HG02588 (cell line): ENCODE data around the gene RAD9A.
A peak's percentile ranks its signal among the peaks of the same experiment; 100 is the strongest.
"Not testable (repeated sequence)": the region's sequence is repeated elsewhere in the genome, so short reads cannot be mapped to it uniquely, and the experiment has no call there.

Experiments
- ATAC-seq: cut with Tn5 transposase; IDR thresholded peaks from one replicate; pipeline ENCODE4 v1.9.1; 2021; ENCODE audit warnings: mild to moderate bottlenecking, moderate library complexity; ENCODE audit not compliant: unreplicated experiment

Gene RAD9A

DNA sequence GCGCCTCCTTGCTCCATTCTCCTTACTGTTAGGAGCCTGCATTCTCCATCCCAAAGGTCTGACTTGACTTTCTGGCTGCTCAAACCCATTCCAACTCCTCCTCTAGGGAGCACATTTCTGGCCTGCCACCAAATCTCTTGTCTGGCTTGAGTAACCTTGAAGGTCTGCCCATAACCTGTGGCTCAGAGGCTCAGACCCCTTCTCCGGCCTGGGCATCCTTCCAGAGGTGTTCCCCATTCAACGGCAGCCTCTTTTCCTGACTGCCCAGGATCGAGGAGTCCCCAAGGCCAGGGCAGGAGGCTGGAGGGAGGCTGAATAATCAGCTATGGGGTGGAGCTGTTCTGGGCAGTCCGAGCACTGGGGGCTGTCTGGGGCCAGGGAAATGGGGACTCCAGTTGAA lies 2.2 kb downstream of the RAD9A start:
- ATAC-seq: no peak

DNA sequence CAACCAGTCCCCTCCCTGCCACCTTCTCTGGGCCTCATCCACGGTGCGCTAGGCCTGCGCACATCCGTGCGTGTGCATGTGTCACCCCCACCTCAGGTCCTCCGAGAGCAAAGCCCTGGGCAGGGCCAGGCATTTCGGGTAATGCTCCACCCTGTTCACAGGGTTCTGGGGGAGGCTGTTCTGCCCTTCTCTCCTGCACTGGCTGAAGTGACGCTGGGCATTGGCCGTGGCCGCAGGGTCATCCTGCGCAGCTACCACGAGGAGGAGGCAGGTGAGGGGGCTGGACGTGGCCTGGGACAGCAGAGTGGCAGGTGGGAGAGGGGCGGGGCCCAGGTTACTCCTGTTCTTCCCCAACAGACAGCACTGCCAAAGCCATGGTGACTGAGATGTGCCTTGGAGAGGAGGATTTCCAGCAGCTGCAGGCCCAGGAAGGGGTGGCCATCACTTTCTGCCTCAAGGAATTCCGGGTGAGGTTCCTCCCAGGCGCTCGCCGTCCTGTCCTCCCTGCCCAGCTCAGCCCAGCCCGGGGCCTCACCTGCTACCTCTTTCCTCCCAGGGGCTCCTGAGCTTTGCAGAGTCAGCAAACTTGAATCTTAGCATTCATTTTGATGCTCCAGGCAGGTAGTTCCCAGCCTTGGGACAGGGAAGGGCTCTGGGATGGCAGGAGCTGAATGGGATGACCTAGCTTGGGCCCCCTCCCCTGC lies 3.9 kb downstream of the RAD9A start:
- ATAC-seq: no peak

DNA sequence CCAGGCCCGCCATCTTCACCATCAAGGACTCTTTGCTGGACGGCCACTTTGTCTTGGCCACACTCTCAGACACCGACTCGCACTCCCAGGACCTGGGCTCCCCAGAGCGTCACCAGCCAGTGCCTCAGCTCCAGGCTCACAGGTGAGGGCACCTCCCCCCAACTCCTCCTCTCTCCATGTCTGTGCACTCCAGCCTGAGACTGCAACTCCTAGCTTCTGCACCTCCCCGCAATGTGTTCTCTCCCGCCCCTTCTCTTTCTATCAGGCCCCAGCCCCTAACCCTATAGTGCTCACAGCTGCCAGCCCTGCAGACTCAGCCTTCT lies 4.4 kb downstream of the RAD9A start:
- no peak for ATAC-seq

DNA sequence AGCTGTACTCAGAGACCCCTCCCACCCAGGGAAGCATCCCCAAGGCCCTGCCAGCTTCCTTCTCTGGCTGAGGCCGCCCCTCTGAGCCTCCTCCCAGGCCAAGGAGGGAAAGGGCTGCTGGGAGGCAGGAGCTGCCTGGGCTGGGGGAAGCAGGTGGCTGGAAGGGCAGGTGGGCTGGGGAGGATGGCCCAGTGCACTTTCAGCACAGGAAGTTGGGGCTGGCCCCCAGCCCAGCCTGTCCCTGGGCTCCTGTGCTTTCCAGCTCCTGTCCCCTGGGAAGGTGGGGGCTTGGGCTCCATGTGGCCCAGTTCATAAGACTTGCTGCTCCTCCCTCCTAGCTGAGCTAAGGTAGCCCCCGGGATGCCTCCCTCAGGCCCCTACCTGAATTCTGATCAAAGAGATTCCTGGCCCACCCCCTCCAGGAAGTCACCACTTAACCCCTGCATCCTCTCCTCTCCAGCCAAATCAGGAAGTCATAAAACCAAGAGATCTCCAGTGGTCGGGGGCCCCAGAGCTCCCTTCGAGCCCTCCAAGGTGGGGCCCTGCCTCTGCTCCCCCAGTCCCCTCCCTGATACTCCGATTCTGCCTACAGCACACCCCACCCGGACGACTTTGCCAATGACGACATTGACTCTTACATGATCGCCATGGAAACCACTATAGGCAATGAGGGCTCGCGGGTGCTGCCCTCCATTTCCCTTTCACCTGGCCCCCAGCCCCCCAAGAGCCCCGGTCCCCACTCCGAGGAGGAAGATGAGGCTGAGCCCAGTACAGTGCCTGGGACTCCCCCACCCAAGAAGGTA lies 5.0 kb downstream of the RAD9A start:
- ATAC-seq: no peak

DNA sequence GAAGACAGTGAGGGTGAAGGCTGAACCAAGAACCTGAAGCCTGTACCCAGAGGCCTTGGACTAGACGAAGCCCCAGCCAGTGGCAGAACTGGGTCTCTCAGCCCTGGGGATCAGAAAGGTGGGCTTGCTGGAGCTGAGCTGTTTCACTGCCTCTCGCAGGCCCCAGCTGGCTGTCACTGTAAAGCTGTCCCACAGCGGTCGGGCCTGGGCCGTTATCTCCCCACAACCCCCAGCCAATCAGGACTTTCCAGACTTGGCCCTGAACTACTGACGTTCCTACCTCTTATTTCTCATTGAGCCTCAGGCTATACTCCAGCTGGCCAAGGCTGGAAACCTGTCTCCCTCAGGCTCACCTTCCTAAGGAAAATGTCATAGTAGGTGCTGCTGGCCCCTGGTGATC lies 5.8 kb downstream of the RAD9A start:
- no peak for ATAC-seq

DNA sequence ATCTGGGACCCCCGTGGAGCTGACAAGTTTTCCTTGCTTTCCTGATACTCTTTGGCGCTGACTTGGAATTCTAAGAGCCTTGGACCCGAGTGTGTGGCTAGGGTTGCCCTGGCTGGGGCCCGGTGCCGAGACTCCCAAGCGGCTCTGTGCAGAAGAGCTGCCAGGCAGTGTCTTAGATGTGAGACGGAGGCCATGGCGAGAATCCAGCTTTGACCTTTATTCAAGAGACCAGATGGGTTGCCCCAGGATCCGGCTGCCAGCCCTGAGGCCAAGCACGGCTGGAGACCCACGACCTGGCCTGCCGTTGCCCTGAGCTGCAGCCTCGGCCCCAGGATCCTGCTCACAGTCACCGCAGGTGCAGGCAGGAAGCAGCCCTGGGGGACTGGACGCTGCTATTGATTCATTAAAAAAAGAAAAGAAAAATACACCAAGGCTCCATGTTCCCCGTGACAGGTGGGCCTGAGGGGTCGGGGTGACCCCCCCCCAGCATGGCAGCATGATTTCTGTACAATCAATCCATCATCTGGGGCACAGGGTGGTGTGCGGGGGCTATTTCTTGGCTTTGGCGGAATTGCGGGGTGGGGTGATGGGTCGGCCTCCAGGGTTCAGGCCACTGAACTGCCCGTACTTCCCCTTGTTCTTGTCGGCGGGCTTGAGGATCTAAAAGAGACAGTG lies 6.3 kb downstream of the RAD9A start:
- no peak for ATAC-seq

DNA sequence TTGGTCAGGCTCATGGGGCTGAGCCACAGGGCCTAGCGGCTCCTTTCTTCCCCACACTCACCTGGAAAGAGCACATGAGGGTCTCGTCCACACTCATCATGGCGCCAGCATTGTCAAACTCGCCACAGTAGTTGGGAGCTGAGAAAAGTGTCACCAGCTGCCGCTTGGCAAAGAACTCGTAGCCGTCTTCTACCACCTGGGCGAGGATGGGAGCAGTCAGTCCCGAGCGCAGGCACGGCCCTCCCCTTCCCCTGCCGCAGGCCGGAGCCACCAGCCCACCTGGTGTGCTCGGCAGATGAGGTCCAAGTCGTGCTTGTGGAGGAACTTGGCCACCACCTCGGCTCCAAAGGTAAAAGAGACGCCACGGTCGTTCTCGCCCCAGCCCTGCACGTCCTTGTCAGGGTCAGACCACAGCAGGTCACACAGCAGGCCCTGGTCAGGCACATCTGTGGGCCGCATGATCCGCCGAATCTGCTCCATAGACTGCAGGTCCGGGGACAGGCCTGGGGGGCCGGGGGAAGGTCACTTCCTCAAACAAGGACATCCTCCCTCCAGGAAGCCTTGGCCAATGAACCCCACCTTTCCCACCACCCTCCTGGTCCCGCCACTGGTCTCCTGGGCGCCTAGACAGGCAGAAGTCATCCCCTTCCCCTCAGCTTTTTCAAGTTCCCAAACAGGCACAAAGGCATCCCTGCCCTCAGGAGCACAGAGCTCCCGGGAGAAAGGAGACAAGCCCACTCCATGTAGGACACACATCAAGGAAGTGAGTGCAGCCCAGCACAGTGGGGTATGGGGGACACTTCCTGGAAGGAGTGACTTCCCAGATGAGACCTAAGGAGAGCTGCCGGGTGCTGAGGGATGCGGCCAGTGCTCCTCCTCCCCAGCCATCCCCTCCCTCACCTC lies 7.1 kb downstream of the RAD9A start:
- ATAC-seq: no peak

DNA sequence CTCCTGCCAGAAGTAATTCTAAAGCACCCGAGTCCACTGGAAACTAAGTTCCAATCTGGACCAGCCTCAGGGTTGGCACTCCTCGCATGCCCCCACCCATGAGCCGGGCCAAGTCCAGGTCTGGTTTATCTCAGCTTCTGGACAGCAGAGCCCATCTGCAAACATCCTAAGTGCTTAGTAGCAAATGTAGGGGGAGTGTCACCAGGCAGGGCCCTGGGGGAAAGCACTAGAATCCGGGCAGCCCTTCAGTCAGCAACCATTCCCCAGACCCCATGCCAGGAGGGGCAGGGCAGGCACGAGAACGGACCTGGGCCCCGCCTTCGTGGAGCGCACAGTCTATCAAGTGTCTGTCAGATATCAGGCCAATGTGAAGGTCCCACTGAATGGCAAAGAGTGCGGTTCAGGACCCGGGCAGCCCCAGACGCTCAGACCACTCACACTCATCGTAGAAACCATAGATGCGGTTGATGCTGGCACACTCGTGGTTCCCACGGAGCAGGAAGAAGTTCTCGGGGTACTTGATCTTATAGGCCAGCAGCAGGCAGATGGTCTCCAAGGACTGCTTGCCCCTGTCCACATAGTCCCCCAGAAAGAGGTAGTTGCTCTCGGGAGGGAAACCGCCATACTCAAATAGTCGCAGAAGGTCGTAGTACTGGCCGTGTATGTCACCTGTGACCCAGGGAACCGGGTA lies 8.6 kb downstream of the RAD9A start:
- no peak for ATAC-seq

DNA sequence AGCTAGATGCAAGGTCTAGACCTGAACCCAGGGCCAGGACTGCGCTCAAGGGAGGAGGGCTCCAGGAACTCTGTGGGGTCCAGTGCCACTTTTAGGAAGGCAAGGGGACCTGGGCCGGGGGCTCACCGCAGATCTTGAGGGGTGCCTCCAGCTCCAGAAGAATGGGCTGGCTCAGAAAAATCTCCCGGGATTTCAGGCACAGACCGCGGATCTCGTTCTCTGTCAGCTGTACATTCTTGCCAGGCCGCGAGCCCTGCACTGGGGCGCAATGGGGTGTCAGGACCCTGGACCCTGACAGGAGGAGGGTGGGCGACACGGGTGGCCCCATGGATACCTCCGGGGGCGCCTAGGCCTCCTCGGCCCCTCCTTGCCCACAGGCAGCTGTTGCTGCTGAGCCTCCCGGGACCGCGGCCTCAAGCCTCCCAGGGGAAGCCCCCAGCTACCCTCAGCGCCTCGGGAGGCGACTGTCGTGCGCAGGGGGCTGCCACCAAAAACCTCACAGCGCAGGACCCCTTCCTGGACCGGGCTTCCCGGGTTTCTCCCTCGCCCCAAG lies 9.2 kb downstream of the RAD9A start:
- ATAC-seq: peak; percentile 19

DNA sequence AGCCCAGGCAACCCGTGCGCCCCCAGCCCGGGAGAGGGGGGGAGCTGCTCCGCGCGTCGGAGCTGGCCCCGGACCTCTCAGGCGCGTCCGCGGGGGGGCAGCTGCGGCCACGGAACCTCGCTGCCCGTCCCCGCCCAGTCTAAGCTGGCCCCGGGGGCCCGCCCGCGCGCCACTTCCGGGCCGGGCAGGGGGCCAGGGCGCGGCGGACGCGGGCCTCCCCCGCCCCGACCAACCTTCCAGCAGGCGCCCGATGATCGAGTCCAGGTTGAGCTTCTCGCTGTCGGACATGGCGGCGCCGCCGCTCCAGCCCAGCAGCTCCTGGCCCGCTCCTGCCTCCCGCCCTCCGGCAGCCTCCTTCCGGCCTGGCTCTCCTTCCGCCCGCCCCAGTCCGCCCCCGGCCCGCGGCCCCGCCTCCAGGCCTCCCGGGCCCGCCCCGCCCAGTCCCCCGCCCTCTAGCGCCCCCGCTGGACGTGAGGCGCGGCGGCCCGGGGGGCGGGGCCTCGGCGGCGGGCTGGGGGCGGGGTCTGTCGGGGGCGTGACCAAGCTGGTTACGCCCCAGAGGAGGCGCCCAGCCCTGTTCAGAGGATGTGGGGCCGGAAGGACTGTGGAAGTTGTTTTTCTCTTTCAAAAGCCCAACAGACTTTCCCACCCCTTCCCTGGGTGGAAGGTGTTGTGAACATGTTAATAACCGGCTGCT lies 9.9 kb downstream of the RAD9A start, which contains the start of gene PPP1CA:
Gene PPP1CA, minus strand, starts transcription at position 364 of the 697 bp plus-strand sequence. Its CDS starts 76 bp downstream, at position 288.
- ATAC-seq: peak; percentile 61

DNA sequence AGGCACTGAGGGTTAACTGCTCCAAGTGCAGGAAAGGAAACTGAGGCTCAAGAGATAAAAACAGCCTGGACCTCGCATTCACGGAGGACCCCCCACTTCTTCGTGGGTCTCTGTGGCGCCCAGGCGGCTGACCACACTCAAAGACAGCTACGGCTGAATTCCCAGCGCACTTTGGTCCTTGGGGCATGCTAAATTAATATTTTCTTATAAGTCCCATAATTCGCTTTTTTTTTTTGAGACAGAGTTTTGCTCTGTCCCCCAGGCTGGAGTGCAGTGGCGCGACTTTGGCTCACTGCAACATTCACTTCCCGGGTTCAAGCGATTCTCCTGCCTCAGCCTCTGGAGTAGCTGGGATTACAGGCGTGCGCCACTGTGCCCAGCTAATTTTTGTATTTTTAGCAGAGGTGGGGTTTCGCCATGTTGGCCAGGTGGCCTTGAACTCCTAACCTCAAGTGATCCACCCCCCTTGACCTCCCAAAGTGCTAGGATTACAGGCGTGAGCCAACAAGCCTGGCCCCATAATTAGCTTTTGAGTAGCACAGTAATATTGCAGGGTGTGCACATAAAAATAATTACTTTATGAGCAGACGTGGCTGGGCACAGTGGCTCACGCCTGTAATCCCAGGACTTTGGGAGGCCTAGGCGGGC lies 10.5 kb downstream of the RAD9A start:
- ATAC-seq: not testable (repeated sequence)

DNA sequence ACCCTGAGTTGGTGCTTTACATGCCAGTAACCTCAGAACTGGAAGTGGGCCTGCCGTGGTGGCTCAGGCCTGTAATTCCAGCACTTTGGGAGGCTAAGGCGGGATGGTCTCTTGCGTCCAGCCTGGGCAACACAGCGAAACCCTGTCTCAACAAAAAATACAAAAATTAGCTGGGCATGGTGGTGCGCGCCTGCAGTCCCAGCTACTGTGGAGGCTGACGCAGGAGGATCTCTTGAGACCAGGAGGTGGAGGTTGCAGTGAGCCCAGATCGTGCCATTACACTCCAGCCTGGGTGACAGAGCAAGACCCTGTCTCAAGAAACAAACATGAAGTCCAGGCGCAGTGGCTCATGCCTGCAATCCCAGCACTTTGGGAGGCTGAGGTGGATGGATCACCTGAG lies 11.3 kb downstream of the RAD9A start:
- not testable (repeated sequence) for ATAC-seq

DNA sequence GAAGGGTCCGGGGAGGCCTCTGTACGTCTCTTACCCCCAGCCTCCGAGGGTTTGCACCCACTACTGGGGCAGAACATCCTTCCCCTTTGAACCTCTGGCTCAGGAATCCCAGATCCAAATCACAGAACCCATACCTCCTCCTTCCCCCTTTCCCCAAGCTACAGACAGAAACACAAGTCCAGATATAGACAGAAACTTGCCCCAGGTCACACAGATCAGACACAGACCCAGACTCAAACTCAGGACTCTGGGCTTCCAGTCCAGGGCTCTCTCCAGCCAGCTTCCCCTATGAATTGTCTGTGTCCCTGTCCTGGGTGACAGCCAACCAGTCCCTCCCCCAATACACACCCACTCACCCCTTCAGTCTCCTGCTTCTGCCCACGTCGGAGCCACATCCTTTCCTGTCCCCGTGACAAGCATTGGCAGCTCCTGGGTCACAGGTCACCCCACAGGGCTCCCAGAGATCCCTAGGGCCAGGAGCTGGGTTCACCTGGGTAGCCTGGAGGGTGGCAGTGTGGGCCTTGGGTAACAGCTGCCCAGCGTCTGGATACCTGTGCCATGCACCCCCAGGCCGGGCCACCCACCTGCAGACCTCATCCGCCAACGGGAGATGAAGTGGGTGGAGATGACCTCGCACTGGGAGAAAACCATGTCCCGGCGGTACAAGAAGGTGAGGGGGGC lies 12.9 kb downstream of the RAD9A start:
- no peak for ATAC-seq

DNA sequence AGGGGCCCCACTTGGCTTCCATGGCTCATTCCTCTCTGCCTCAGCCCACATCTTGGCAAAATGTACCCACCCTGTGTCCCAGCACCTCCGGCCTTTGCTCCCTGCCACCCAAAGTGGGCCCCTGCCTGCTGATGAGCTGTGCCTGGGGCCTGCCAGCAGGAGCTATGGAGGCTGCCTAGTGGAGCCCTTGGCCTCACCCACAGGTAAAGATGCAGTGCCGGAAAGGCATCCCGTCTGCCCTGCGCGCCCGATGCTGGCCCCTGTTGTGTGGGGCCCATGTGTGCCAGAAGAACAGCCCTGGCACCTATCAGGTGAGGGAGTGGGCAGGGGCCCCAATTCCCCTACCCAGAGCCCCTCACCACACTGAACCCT lies 13.4 kb downstream of the RAD9A start:
- ATAC-seq: no peak

DNA sequence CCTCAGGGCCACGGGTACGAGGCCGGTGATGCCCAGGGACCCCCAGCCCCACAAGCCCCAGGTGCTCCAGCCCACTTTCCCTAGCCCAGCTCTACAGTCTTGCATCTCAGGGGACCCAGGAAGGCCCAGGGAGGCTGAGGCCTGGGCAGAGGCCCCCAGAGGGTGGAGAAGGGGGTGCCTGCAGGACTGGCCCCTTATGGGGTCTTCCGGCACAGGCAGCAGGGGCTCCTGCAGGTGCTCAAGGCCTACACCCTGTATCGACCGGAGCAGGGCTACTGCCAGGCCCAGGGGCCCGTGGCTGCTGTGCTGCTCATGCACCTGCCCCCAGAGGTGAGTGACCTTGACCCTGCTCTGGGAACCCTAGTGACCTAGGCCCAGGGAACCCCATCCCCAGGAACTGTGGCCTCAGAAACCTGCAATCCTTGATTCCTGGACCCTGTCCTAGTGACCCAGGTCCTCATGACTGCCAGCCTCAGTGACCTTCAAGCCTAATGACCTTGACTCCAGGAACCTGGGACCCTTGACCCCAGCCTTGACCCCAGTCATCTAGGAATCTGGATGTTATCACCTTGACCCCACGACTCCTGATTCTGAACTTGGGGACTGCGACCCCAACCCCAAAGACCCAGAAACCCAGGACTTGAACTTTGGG lies 14.0 kb downstream of the RAD9A start:
- ATAC-seq: no peak

DNA sequence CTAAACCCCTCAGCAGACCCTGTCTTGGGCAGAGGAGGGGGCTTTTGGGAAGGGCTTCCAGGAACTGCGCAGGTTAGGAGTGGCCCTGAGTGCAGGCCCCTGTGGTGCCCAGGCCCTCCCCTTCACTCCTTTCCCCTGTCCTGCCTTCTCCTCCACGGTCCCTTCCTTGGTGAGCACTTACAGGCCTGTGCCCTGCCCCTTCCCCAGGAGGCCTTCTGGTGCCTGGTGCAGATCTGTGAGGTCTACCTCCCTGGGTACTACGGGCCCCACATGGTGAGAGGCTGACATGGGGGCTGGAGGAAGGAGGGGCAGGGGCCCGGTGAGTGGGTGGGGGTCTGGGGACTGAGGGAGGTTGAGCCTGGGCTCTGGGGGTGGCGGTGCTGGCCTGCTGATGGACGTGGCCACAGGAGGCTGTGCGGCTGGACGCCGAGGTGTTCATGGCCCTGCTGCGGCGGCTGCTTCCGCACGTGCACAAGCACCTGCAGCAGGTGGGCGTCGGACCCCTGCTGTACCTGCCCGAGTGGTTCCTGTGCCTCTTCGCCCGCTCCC lies 14.7 kb downstream of the RAD9A start:
- ATAC-seq: no peak

DNA sequence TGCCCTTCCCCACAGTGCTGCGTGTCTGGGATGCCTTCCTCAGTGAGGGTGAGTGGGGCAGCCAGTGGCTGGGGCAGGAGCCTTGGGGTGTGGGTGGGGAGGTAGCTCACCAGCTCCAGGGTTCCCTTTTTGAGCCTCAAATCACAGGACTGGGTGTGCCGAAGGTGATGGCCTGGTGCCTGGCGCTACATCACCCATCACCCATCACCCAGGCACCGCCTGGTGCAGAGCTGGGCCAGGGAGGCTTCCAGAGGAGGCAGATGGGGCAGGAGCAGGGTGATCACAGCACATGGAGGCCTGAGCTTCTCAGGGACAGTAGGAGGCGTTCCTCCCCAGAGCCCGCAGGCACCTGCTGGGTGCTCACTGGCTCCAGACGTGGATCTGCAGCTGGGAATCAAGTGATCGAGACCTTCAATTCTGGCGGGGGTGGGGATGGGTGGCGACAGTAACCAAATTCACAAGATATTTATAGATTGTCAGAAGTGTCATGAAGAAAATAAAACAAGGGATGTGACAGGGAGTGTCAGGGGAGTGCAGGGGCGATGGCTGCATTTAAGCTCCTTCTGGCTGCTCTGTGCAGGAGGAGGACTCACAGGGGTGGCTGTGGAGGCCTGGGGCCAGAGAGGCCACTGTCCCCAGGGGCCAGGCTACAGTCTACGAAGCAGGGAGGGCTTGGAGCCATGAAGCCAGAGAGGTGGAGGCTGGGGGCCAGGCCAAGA lies 15.3 kb downstream of the RAD9A start:
- ATAC-seq: no peak
